Panc1 (cell line): ENCODE results near the gene COL6A2. TPM values are rescaled to one million over a fixed set of nuclear protein-coding genes. Genes with fewer than 3 reads are reported as not detected.

Source experiments
- ATAC-seq: fragments of 200-7000 bp; cut with Tn5 transposase; 2 replicates; pipeline ENCODE4 v1.9.1; 2020; ENCODE audit warnings: mild to moderate bottlenecking, moderate library complexity
- Bru-seq: library from RNA; stranded (reverse); fragments of 400-500 nt; gene quantifications from one replicate; lab custom pipeline; 2021; lab: Mats Ljungman, UMichigan
- BruChase-seq, 2 experiments: library from RNA; stranded (reverse); fragments of 400-500 nt; gene quantifications; one replicate each; lab custom pipeline; 2021; lab: Mats Ljungman, UMichigan
- BruUV-seq: library from RNA; stranded (reverse); fragments of 400-500 nt; replicated peaks from 2 replicates; lab custom pipeline; 2021; lab: Mats Ljungman, UMichigan
- CTCF ChIA-PET: fragments of 300-600 bp; sonication (Branson Sonifier 250); formaldehyde crosslinking; loops from one replicate; lab custom pipeline; 2022; ENCODE audit warnings: antibody characterized with exemption; lab: Charles Lee
- POLR2A ChIA-PET: fragments of 300-600 bp; sonication (Branson Sonifier 250); formaldehyde crosslinking; loops from one replicate; lab custom pipeline; 2022; ENCODE audit warnings: antibody characterized with exemption; lab: Charles Lee
- DNase-seq: peaks from one replicate; pipeline ENCODE4 v3.0.0-alpha.2; 2010; ENCODE audit warnings: low read depth, low spot score
- H3K27ac ChIP-seq: 2 replicates; pipeline ENCODE4 v1.5.1; 2011; ENCODE audit warnings: mild to moderate bottlenecking, low read length, inconsistent platforms
- H3K27me3 ChIP-seq: fragments of 200-500 bp; sonication (Bioruptor generic); 2 replicates; pipeline ENCODE4 v1.6.0; 2014; ENCODE audit warnings: low read length, inconsistent platforms; ENCODE audit not compliant: control insufficient read depth, insufficient read depth
- H3K36me3 ChIP-seq: fragments of 200-500 bp; sonication (Bioruptor generic); 2 replicates; pipeline ENCODE4 v1.5.1; 2014; ENCODE audit warnings: inconsistent platforms, mild to moderate bottlenecking, low read length, moderate library complexity; ENCODE audit not compliant: control insufficient read depth, insufficient read depth
- H3K4me1 ChIP-seq: 2 replicates; pipeline ENCODE4 v1.5.1; 2011; ENCODE audit warnings: inconsistent platforms, mild to moderate bottlenecking, low read length, moderate library complexity; ENCODE audit not compliant: control insufficient read depth, insufficient read depth
- H3K4me3 ChIP-seq, 2 experiments: 2 replicates each; pipeline ENCODE4 v1.5.1; 2011 to 2012; ENCODE audit warnings: low read depth in 2 of 2, low read length in 2 of 2, mild to moderate bottlenecking in 2 of 2, inconsistent platforms in 1 of 2, moderate library complexity in 1 of 2
- H3K9me3 ChIP-seq: fragments of 200-500 bp; sonication (Bioruptor generic); 2 replicates; pipeline ENCODE4 v1.5.1; 2014; ENCODE audit warnings: low read depth, mild to moderate bottlenecking, inconsistent platforms, low read length, moderate library complexity; ENCODE audit not compliant: control insufficient read depth, insufficient read depth
- POLR2AphosphoS5 ChIP-seq: IDR thresholded peaks from 2 replicates; pipeline ENCODE4 v1.6.1; 2012; ENCODE audit warnings: mild to moderate bottlenecking, low read depth, low read length, moderate library complexity
- SIN3A ChIP-seq: IDR thresholded peaks from 2 replicates; pipeline ENCODE4 v1.6.1; 2012; ENCODE audit warnings: low read depth, mild to moderate bottlenecking, low read length, moderate library complexity, borderline replicate concordance; ENCODE audit not compliant: insufficient read depth
- TCF7L2 ChIP-seq: IDR thresholded peaks from 2 replicates; pipeline ENCODE4 v1.6.1; 2011; ENCODE audit warnings: mild to moderate bottlenecking, low read depth, low read length, inconsistent platforms
- in situ Hi-C: cut with HindIII; loops from 2 replicates; pipeline ENCODE4 v1.10.0; 2016; ENCODE audit warnings: low sequenced_read_pairs, low pct_unique_long_range_greater_than_20kb
- intact Hi-C: fragments of 100-400 bp; cut with micrococcal nuclease; formaldehyde crosslinking; loops from one replicate; pipeline ENCODE4 v1.10.0; 2022; ENCODE audit not compliant: unreplicated experiment
- long read RNA-seq: library from polyadenylated mRNA; unstranded; transcript quantifications from one replicate; pipeline ENCODE4 v2.0.0, GENCODE V29; 2021; ENCODE audit not compliant: unreplicated experiment
- polyA plus RNA-seq: library from polyadenylated mRNA; unstranded; fragments of >200 nt; gene quantifications from one replicate; pipeline ENCODE4 v1.2.1, GENCODE V29; 2012; ENCODE audit warnings: missing spikeins; ENCODE audit not compliant: insufficient read length
- total RNA-seq: library from RNA; stranded (reverse); gene quantifications from one replicate; pipeline ENCODE4 v1.2.1, GENCODE V29; 2021; ENCODE audit not compliant: unreplicated experiment
- TF ChIP-seq, protein P1 (sequence below): fragments of 450-650 bp; IDR thresholded peaks from 2 replicates; pipeline ENCODE4 v1.5.1; 2017; ENCODE audit warnings: mild to moderate bottlenecking
- TF ChIP-seq, protein P2 (sequence below), 2 experiments: IDR thresholded peaks; 2 replicates each; pipeline ENCODE4 v1.6.1; 2011 to 2012; ENCODE audit warnings: low read depth in 2 of 2, control low read depth in 1 of 2, low read length in 1 of 2, mild to moderate bottlenecking in 1 of 2, moderate library complexity in 1 of 2; ENCODE audit not compliant: insufficient read depth in 1 of 2

COL6A2 gene
- 29.9 TPM for total RNA-seq
- 37.6 TPM for polyA plus RNA-seq
- percentile 40 among the genes with signal in this experiment for Bru-seq, nascent RNA
- percentile 41 among the genes with signal in this experiment for BruChase-seq, experiment 1, labeled RNA remaining after a 2-hour chase
- percentile 43 among the genes with signal in this experiment for BruChase-seq, experiment 2, labeled RNA remaining after a 6-hour chase
- long read RNA-seq, transcript COL6A2-201 (28 exons, 3,461 nt) = major isoform, 29 of 84 reads
- long read RNA-seq, partial matches to known transcripts = 35 of 84 reads
- long read RNA-seq, other reads (novel, unspliced or antisense) = 20 of 84 reads

DNA sequence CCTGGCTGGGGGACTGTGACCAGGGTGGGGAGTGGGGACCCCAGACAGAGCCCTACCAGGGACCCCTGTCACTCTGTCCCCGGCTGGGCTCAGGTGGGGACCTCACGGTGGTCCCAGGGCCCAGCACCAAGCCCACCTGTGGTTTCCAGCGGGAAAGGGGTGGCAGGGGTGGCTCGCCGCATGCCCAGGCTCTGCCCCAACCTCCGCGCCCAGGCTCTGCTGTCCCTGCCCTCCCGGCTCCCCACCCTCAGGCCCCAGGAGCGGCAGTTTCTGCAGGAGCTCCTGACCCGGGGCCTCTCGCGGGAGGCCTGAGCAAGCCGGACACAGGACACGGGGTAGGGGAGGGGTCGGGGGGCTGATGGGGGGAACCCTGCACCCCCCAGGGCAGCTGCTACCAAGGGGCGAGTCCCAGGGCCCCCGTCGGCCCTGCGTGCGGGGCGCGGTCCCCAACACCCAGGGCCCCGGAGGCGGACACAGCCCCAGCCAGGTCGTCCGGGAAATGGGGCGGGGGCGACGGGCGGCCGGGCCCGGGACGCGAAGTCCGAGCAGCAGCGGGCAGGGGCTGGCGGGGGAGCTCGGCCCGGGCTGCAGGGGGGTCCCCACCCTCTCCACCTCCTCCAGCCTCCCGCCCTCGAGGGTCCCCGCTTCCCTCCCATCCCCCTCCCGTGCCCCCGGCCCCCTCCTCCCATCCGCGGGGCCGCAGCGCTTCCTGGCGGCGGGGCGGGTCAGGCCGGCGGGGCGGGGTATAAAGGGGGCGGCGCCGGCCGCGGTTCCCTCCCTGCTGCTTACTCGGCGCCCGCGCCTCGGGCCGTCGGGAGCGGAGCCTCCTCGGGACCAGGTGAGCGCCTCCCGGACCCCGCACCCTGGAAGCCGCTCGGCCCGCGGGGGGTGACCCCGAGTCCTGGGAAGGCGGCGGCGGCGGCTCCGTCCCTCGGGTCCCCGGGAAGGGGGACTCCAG lies at the start of gene COL6A2:
TSS of gene COL6A2 (plus strand) at position 777 of the 958 bp plus-strand sequence.
- in situ Hi-C loops = no loop called here
- peak; percentile 92 for ATAC-seq
- BruUV-seq = no TSS peak
- no peak within 1 kb of the TSS for H3K27ac ChIP-seq
- no peaks in the 10 kb centered on the region for H3K27me3 ChIP-seq
- intact Hi-C loops = no loop called here
- no peak for DNase-seq
- ChIA-PET CTCF (no interaction called here), POLR2A (no interaction called here)
- no peaks in the 10 kb centered on the region for H3K9me3 ChIP-seq
- peak within 1 kb of the TSS; percentile 26 to 45; a peak in 3 of 4 replicates for H3K4me3 ChIP-seq
- TF ChIP-seq SIN3A = no peak
- TF ChIP-seq, protein P1, sequence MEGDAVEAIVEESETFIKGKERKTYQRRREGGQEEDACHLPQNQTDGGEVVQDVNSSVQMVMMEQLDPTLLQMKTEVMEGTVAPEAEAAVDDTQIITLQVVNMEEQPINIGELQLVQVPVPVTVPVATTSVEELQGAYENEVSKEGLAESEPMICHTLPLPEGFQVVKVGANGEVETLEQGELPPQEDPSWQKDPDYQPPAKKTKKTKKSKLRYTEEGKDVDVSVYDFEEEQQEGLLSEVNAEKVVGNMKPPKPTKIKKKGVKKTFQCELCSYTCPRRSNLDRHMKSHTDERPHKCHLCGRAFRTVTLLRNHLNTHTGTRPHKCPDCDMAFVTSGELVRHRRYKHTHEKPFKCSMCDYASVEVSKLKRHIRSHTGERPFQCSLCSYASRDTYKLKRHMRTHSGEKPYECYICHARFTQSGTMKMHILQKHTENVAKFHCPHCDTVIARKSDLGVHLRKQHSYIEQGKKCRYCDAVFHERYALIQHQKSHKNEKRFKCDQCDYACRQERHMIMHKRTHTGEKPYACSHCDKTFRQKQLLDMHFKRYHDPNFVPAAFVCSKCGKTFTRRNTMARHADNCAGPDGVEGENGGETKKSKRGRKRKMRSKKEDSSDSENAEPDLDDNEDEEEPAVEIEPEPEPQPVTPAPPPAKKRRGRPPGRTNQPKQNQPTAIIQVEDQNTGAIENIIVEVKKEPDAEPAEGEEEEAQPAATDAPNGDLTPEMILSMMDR = peak; percentile 34; the same call in 1 of the 2 replicates
- no peaks in the 10 kb centered on the region for H3K36me3 ChIP-seq
- H3K4me1 ChIP-seq = no peaks in the 10 kb centered on the region

DNA sequence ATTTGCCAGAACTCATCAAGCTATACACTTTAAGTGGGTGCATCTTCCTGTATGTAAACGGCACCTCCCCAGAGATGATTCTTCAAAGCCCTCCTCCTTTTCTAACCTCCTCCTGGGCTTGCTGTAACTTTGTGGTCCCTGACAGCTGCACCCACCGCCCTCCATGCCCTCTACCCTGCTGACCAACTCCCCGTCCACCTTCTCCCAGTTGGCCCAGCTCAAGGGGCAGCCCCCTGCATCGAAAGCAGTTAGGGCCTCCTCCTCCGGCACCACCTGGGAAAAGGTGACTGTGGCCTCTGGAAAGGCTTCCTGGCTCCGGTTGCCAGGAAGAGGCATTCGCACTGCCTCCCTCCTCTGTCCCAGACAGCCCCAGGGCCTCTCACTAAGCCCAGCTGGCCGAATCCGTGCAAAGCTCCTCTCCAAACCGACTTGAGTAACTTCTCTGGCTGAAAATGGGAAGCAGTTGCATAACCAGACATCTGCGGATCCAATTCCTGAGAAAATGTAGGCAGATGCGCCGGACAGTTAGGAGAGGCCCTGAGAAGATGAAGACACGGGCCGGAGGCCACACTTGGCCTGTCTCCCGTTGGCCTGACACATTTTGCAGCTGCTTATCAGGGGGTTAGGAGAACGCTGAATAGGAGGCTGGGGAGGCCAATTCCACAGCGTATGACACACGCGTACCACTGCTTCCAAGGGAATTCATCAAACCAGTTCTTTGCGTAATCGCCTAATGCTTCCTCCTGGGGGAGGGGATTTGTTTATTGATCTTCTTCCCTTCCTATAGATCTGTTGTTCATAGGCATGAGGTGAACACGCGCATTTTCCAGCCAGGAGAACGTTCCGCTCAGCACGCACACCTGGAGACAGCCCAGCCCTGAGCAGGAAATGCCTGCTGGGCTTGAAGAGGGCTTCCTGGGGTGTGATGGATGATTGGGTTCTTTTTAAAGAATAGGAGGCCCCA lies 48.7 kb upstream of the COL6A2 start:
- POLR2A ChIA-PET = interaction anchor here (0.6 kb wide), 1 partner anchor 759 kb away, joined by 3 read pairs; no protein-coding TSS in a partner anchor
- H3K36me3 ChIP-seq = no peaks in the 10 kb centered on the region
- TF ChIP-seq TCF7L2 (no peak), POLR2AphosphoS5 (no peak), SIN3A (no peak)
- TF ChIP-seq, protein P2, sequence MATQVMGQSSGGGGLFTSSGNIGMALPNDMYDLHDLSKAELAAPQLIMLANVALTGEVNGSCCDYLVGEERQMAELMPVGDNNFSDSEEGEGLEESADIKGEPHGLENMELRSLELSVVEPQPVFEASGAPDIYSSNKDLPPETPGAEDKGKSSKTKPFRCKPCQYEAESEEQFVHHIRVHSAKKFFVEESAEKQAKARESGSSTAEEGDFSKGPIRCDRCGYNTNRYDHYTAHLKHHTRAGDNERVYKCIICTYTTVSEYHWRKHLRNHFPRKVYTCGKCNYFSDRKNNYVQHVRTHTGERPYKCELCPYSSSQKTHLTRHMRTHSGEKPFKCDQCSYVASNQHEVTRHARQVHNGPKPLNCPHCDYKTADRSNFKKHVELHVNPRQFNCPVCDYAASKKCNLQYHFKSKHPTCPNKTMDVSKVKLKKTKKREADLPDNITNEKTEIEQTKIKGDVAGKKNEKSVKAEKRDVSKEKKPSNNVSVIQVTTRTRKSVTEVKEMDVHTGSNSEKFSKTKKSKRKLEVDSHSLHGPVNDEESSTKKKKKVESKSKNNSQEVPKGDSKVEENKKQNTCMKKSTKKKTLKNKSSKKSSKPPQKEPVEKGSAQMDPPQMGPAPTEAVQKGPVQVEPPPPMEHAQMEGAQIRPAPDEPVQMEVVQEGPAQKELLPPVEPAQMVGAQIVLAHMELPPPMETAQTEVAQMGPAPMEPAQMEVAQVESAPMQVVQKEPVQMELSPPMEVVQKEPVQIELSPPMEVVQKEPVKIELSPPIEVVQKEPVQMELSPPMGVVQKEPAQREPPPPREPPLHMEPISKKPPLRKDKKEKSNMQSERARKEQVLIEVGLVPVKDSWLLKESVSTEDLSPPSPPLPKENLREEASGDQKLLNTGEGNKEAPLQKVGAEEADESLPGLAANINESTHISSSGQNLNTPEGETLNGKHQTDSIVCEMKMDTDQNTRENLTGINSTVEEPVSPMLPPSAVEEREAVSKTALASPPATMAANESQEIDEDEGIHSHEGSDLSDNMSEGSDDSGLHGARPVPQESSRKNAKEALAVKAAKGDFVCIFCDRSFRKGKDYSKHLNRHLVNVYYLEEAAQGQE (IDR thresholded peaks at IDR 0.05; ENCODE audit: insufficient read depth in 1 of 2, low read depth in 2 of 2, low read length in 1 of 2) = no peak
- TF ChIP-seq, protein P1 = no peak
- intact Hi-C loops (no loop called here), in situ Hi-C loops (no loop called here)
- no peaks in the 10 kb centered on the region for H3K27me3 ChIP-seq
- DNase-seq = no peak
- H3K4me1 ChIP-seq = no peaks in the 10 kb centered on the region
- BruUV-seq = no TSS peak
- ATAC-seq = no peak
- no peaks in the 10 kb centered on the region for H3K9me3 ChIP-seq
- no peak overlapping the region for H3K27ac ChIP-seq
- H3K4me3 ChIP-seq = no peak overlapping the region
- CTCF ChIA-PET = interaction anchor here (0.7 kb wide), 1 partner anchor 19 kb away, joined by 4 read pairs; no protein-coding TSS in a partner anchor
